Heart left ventricle (tissue), 16 donors: ENCODE measurements around the gene RSL24D1. TPM values are rescaled to one million over a fixed set of nuclear protein-coding genes. Genes with fewer than 3 reads are reported as not detected.

Source experiments
- ATAC-seq, 4 donors: fragments of 200-7000 bp; cut with Tn5 transposase; one replicate each; pipeline ENCODE4 v1.9.1; 2020 to 2022; ENCODE audit warnings: moderate library complexity in 4 of 4, mild to moderate bottlenecking in 3 of 4, moderate number of reproducible peaks in 1 of 4
- DNase-seq, 5 donors: peaks; one replicate each; pipeline ENCODE4 v3.0.0-alpha.2; 2020
- H3K27ac ChIP-seq, 12 donors: fragments of 200-600 bp; sonication (generic) in 4 of 12; one replicate each; pipeline versions ENCODE4 v1.5.0 to v1.8.0; 2016 to 2022; ENCODE audit warnings: mild to moderate bottlenecking in 2 of 12
- H3K27me3 ChIP-seq, 9 donors: fragments of 200-600 bp; sonication (generic) in 2 of 9; one replicate each; pipeline versions ENCODE4 v1.5.1 to v1.8.0; 2016 to 2022; ENCODE audit warnings: mild to moderate bottlenecking in 3 of 9
- H3K36me3 ChIP-seq, 9 donors: fragments of 200-600 bp; sonication (generic) in 2 of 9; one replicate each; pipeline versions ENCODE4 v1.5.0 to v1.8.0; 2018 to 2022; ENCODE audit warnings: mild to moderate bottlenecking in 2 of 9
- H3K4me1 ChIP-seq, 12 donors: fragments of 200-600 bp; sonication (generic) in 4 of 12; one replicate each; pipeline versions ENCODE4 v1.5.0 to v1.8.0; 2016 to 2022; ENCODE audit warnings: mild to moderate bottlenecking in 3 of 12
- H3K4me3 ChIP-seq, 12 donors: fragments of 200-600 bp; sonication (generic) in 4 of 12; one replicate each; pipeline versions ENCODE4 v1.5.0 to v1.8.0; 2017 to 2022; ENCODE audit warnings: mild to moderate bottlenecking in 9 of 12, moderate library complexity in 4 of 12
- H3K9me3 ChIP-seq, 12 donors: fragments of 200-600 bp; sonication (generic) in 4 of 12; one replicate each; pipeline versions ENCODE4 v1.5.0 to v1.8.0; 2016 to 2022; ENCODE audit warnings: mild to moderate bottlenecking in 1 of 12
- POLR2A ChIP-seq, 2 donors: fragments of 450-650 bp; IDR thresholded peaks; one replicate each; pipeline ENCODE4 v1.6.1; 2017; ENCODE audit warnings: antibody characterized with exemption in 2 of 2, mild to moderate bottlenecking in 2 of 2, moderate library complexity in 2 of 2
- WGBS, 4 donors: extraction: QIAGEN DNeasy Blood & Tissue Kit in 2 of 4; methylation state at CpG; one replicate each; pipeline versions ENCODE4 v1.1.5 to v1.1.7; 2013 to 2018; 5-methylcytosine and 5-hydroxymethylcytosine counted together
- intact Hi-C, 10 donors: fragments of 100-400 bp; cut with DNase I; formaldehyde crosslinking; loops; one replicate each; pipeline versions ENCODE4 v1.11.1 to v1.14.2; 2022
- polyA plus RNA-seq, 2 donors: library from polyadenylated mRNA; stranded (reverse); fragments of 200-250 nt; gene quantifications; one replicate each; pipeline ENCODE4 v1.2.3, GENCODE V29; 2013
- total RNA-seq, 9 donors: library from RNA; depleted of rRNA in 2 of 9; stranded (reverse); fragments of >200 nt in 2 of 9; fragmentation: NEBNext Ultra II Directional in 3 of 9; extraction: Animal tissue kit (Norgen Biotek cat#: 25700) in 3 of 9; gene quantifications; one replicate each; pipeline versions ENCODE4 v1.1.0 to v1.2.4, GENCODE V29; 2016 to 2023
- TF ChIP-seq, protein P1 (sequence below), 12 donors: fragments of 200-600 bp; sonication (generic) in 4 of 12; IDR thresholded peaks; one replicate each; pipeline versions ENCODE4 v1.5.0 to v1.8.0; 2018 to 2022; ENCODE audit warnings: antibody characterized with exemption in 12 of 12, mild to moderate bottlenecking in 5 of 12
- donor health status: ischemic (EF 13 %, LVEDD 7.1; RV severe dilation, severe dysfunction).
- donor health status: healthy with polysubstance abuse.
- donor health status: DM: no; HTN: yes; CAD: no.
- donor health status: DM: no; HTN: no; CAD: no.
- donor health status: ischemic (EF 25% LVEDD 6.9; RV normal size, moderate dysfunction).
- donor health status: ischemic (EF 25% LVEDD 5.7; RV mildly dilated, moderate dysfunction).
- donor health status: healthy.
- donor health status: DM: yes; HTN: yes; CAD: no.
- donor health status: ischemic (EF 35%, LVEDD 5.7; RV mildly dilated, moderate dysfunction).
- donor health status: nonischemic (EF 11% LVEDD 7.7; RV severe dilation, severe dysfunction).
- donor health status: DM: yes; HTN: yes; CAD: no.
- donor health status: PGD.
- donor health status: ischemic (EF 29% LVEDD 5.4; RV normal size, mild dysfunction).
- donor health status: nonischemic (EF 23%, LVEDD 6.1; RV moderate dilation, normal function).

Gene RSL24D1
- total and polyA plus RNA-seq, 11 donors, result 25.5 to 51.9 (median 39.8) TPM

- Histone ChIP-seq H3K4me3 (no peak overlapping the region), H3K9me3 (no peaks in the 10 kb centered on the region), H3K36me3 (peaks cover 0 to 36% (median 7%) of the 10 kb centered on the region in 9 donors), H3K27me3 (no peaks in the 10 kb centered on the region), H3K27ac (no peak overlapping the region), H3K4me1 (peaks cover 0 to 58% (median 0%) of the 10 kb centered on the region in 12 donors)
- TF ChIP-seq, protein P1, sequence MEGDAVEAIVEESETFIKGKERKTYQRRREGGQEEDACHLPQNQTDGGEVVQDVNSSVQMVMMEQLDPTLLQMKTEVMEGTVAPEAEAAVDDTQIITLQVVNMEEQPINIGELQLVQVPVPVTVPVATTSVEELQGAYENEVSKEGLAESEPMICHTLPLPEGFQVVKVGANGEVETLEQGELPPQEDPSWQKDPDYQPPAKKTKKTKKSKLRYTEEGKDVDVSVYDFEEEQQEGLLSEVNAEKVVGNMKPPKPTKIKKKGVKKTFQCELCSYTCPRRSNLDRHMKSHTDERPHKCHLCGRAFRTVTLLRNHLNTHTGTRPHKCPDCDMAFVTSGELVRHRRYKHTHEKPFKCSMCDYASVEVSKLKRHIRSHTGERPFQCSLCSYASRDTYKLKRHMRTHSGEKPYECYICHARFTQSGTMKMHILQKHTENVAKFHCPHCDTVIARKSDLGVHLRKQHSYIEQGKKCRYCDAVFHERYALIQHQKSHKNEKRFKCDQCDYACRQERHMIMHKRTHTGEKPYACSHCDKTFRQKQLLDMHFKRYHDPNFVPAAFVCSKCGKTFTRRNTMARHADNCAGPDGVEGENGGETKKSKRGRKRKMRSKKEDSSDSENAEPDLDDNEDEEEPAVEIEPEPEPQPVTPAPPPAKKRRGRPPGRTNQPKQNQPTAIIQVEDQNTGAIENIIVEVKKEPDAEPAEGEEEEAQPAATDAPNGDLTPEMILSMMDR (IDR thresholded peaks at IDR 0.05), result no peak
- TF ChIP-seq POLR2A (IDR thresholded peaks at IDR 0.05), result no peak
- DNase-seq (no peak), ATAC-seq (no peak)
- intact Hi-C loops, result loop anchor here in 4 of 10 donors (5.0 kb wide), 3 partner anchors 57 to 212 kb away; no protein-coding TSS in a partner anchor
Measured at GRCh38 chr15:55224892-55225291, 28.2 kb upstream of the RSL24D1 start.

DNA sequence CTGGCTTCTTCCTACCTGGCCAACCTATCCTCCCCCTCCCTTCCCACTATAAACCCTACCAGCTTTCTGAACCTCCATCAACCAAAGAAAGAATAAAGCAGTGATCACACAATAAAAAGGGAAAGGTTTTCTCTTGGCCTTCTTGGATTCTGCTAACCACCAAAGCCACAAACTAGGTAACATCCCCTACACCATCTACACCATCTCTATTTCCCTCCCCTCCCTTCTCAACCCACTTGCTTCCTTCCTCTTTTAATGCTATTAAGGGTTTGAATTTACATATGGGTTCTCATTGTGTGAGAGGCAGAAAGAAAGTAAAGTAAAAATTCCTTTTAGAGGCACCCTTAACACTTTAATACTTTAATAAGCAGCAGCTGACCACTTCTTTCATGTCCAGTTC, 25.8 kb upstream of the RSL24D1 start:
- H3K4me1 ChIP-seq, result peaks cover 0 to 76% (median 0%) of the 10 kb centered on the region in 12 donors
- DNase-seq (no peak), ATAC-seq (peak in 2 of 4 donors; percentile 20 to 61)
- H3K4me3 ChIP-seq, result no peak overlapping the region
- H3K27me3 ChIP-seq, result no peaks in the 10 kb centered on the region
- no peak for TF ChIP-seq POLR2A (IDR thresholded peaks at IDR 0.05)
- TF ChIP-seq, protein P1 (IDR thresholded peaks at IDR 0.05), result no peak
- H3K27ac ChIP-seq, result peak overlapping the region in 1 of 12 donors; percentile 87
- H3K9me3 ChIP-seq, result no peaks in the 10 kb centered on the region
- H3K36me3 ChIP-seq, result peaks cover 0 to 25% (median 0%) of the 10 kb centered on the region in 9 donors
- intact Hi-C loops, result loop anchor here in 4 of 10 donors (5.0 kb wide), 3 partner anchors 60 to 215 kb away; no protein-coding TSS in a partner anchor

DNA sequence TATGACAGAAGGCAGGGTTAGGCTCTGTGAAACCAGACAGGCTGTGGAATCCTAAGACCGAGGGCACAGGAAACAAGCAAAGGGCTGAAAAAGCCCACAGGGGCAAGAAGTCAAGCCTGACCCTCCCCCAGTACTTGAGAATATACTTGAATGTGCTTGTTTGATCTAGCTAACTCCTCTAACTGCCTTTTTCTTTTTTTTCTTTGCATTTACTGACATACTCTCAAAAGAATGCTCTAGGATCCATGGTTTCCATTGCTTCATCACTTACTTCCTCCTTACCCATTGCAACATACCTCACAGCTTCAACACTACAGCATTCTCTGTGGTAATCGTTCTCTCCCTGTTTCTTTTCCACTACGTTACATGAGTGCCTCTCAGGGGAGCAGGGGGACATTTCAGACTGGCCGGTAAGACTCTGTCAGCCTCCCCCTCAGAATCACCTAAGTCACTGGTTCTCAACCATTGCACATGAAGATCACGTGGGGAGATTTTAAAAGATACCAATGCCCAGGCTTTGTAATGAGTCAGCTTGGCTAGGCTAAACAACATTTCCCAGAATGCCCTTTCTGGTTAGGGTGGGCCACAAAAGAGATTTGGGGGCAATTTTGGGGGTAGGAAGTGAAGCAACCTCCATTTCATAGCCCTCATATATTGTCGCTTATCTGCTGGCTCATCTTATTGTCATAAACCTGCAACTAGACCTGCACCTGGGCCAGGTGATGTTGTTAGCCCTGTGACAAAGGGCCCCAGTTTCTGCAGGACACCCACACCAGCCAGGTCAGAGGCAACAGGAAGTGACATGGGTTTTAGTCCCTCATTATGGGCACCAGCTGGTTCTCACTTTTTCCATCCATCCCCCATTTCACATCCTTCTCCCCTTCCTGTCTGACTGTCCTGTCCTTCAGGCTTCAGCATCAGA, 24.6 kb upstream of the RSL24D1 start:
- intact Hi-C loops, result loop anchor here in 4 of 10 donors (5.0 kb wide), 3 partner anchors 61 to 216 kb away; no protein-coding TSS in a partner anchor
- peaks cover 0 to 76% (median 0%) of the 10 kb centered on the region in 12 donors for H3K4me1 ChIP-seq
- no peak for DNase-seq
- no peak for TF ChIP-seq POLR2A (IDR thresholded peaks at IDR 0.05)
- TF ChIP-seq, protein P1 (IDR thresholded peaks at IDR 0.05), result no peak
- H3K4me3 ChIP-seq, result peak overlapping the region in 1 of 12 donors; percentile 10
- no peaks in the 10 kb centered on the region for H3K9me3 ChIP-seq
- peak overlapping the region in 2 of 12 donors; percentile 13 to 87 for H3K27ac ChIP-seq
- WGBS, 4 donors, result 65 to 79% (median 73%) methylated on average over 6 of the region's 6 CpGs
- peak; percentile 21 to 88 (median 67) for ATAC-seq
- H3K27me3 ChIP-seq, result no peaks in the 10 kb centered on the region
- H3K36me3 ChIP-seq, result peaks cover 0 to 20% (median 0%) of the 10 kb centered on the region in 9 donors

DNA sequence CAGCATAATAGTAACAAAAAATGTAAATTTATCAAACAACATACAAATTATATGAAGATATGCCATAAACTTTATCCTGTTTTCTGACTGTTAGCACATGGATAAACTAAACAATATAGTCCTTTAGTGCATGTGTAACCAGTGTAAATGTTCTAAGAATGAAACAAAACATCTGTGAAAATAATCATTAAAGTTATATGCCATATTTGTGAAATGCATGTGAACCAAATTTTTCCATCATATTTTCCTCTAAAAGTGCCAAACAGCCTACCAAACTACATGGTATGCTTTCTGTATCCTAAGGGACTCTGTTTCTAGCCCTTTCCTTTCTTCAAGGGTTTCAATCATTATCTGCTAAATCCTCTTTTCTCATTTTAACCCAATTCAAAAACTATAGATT, 23.9 kb upstream of the RSL24D1 start:
- TF ChIP-seq, protein P1 (IDR thresholded peaks at IDR 0.05), result no peak
- no peak for TF ChIP-seq POLR2A (IDR thresholded peaks at IDR 0.05)
- ATAC-seq (no peak), DNase-seq (no peak)
- Histone ChIP-seq H3K27ac (peak overlapping the region in 2 of 12 donors; percentile 13 to 87), H3K4me1 (peaks cover 0 to 76% (median 0%) of the 10 kb centered on the region in 12 donors), H3K4me3 (peak overlapping the region in 1 of 12 donors; percentile 6), H3K9me3 (no peaks in the 10 kb centered on the region), H3K27me3 (no peaks in the 10 kb centered on the region), H3K36me3 (peaks cover 0 to 19% (median 0%) of the 10 kb centered on the region in 9 donors)
- intact Hi-C loops, result loop anchor here in 4 of 10 donors (5.0 kb wide), 3 partner anchors 62 to 217 kb away; no protein-coding TSS in a partner anchor
